ENCODE results near the gene MTHFD1L. TPM values are rescaled to one million over a fixed set of nuclear protein-coding genes. Genes with fewer than 3 reads are reported as not detected.

Gene MTHFD1L
- polyA plus RNA-seq, 2 of the 4 experiments (the other 2 are of a cell fraction), result 27.2 to 63.2 TPM

GRCh38 chr6:150881911-150882481 is 16.5 kb downstream of the MTHFD1L start:
- DNase-seq (ENCODE audit: low read depth in 1 of 2, low spot score in 1 of 2), result peak; percentile 18 to 84

More at GRCh38 chr6:150881911-150882481, 16.5 kb downstream of the MTHFD1L start:
- no peak overlapping the region for H3K4me3 ChIP-seq
- peaks cover 34% of the 10 kb centered on the region for H3K4me1 ChIP-seq
- ATAC-seq (peak; percentile 83 to 91; a peak in 5 of 6 replicates), FAIRE-seq (no peak)
- peak overlapping the region; percentile 60 for H3K4me2 ChIP-seq
- ChIA-PET POLR2A (no interaction called here), CTCF (interaction anchor here (0.6 to 2.1 kb wide), 7 partner anchors 10 to 473 kb away, joined by 3 to 10 read pairs (median 4); partner anchors contain the start of gene MTHFD1L)
- 0% methylated on average over 2 of the region's 3 CpGs for WGBS (ENCODE audit: missing lambda C conversion rate)
- no peaks in the 10 kb centered on the region for H3K9me3 ChIP-seq
- H3K27ac ChIP-seq, result peak overlapping the region; percentile 23 to 65; a peak in 5 of 6 replicates
- TF ChIP-seq REST (IDR thresholded peaks at IDR 0.05) (no peak), FOSL2 (IDR thresholded peaks at IDR 0.05) (no peak), FOSL2 (CRISPR knock-in tag; IDR thresholded peaks at IDR 0.05) (0 out of 2 replicates have a peak, but pooled peaks have one; percentile 37), JUN (IDR thresholded peaks at IDR 0.05) (no peak), CEBPB (IDR thresholded peaks at IDR 0.05) (no peak), EP300 (IDR thresholded peaks at IDR 0.05) (peak in 1 of 2 experiments; percentile 35; a peak in 1 of 5 replicates), BHLHE40 (IDR thresholded peaks at IDR 0.05; ENCODE audit: low read depth, low read length) (no peak), ZC3H11A (IDR thresholded peaks at IDR 0.05) (no peak), PHF8 (IDR thresholded peaks at IDR 0.05; ENCODE audit: borderline replicate concordance, low read depth) (no peak), NFE2L2 (conservative IDR thresholded peaks at IDR 0.05; ENCODE audit: low read length) (no peak), HOXB5 (CRISPR knock-in tag; IDR thresholded peaks at IDR 0.05) (no peak), KDM1A (IDR thresholded peaks at IDR 0.05; ENCODE audit: low read depth) (no peak), FOXS1 (CRISPR knock-in tag; IDR thresholded peaks at IDR 0.05) (no peak), JUNB (IDR thresholded peaks at IDR 0.05) (no peak), ESRRA (IDR thresholded peaks at IDR 0.05; ENCODE audit: borderline replicate concordance, low read length) (no peak), RAD21 (conservative IDR thresholded peaks at IDR 0.05 in 1 of 2, IDR thresholded peaks at IDR 0.05 in 1 of 2) (no peak), POLR2A (IDR thresholded peaks at IDR 0.05; ENCODE audit: low read length) (no peak), CHD2 (IDR thresholded peaks at IDR 0.05; ENCODE audit: low read length, partially characterized antibody) (no peak), EHF (CRISPR knock-in tag; IDR thresholded peaks at IDR 0.05) (no peak), HDAC2 (IDR thresholded peaks at IDR 0.05) (no peak), SREBF2 (IDR thresholded peaks at IDR 0.05) (no peak), GATA3 (IDR thresholded peaks at IDR 0.05; ENCODE audit: borderline replicate concordance) (peak; percentile 83), ELK1 (IDR thresholded peaks at IDR 0.05; ENCODE audit: low read depth, low read length) (no peak), HOXA7 (CRISPR knock-in tag; IDR thresholded peaks at IDR 0.05) (no peak)
- TF ChIP-seq, protein P1, sequence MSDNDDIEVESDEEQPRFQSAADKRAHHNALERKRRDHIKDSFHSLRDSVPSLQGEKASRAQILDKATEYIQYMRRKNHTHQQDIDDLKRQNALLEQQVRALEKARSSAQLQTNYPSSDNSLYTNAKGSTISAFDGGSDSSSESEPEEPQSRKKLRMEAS (IDR thresholded peaks at IDR 0.05), result no peak
- TF ChIP-seq, protein P2, sequence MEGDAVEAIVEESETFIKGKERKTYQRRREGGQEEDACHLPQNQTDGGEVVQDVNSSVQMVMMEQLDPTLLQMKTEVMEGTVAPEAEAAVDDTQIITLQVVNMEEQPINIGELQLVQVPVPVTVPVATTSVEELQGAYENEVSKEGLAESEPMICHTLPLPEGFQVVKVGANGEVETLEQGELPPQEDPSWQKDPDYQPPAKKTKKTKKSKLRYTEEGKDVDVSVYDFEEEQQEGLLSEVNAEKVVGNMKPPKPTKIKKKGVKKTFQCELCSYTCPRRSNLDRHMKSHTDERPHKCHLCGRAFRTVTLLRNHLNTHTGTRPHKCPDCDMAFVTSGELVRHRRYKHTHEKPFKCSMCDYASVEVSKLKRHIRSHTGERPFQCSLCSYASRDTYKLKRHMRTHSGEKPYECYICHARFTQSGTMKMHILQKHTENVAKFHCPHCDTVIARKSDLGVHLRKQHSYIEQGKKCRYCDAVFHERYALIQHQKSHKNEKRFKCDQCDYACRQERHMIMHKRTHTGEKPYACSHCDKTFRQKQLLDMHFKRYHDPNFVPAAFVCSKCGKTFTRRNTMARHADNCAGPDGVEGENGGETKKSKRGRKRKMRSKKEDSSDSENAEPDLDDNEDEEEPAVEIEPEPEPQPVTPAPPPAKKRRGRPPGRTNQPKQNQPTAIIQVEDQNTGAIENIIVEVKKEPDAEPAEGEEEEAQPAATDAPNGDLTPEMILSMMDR (IDR thresholded peaks at IDR 0.05), result no peak
